Neural progenitor cell (in vitro differentiated cells): ENCODE data around the gene IL27RA.

ENCODE experiments used
- EZH2 ChIP-seq: fragments of 200-600 bp; sonication (generic); IDR thresholded peaks from 2 replicates; pipeline ENCODE4 v1.6.1; 2017; ENCODE audit warnings: antibody characterized with exemption, mild to moderate bottlenecking, moderate library complexity
- TF ChIP-seq, protein P1 (sequence below): fragments of 200-600 bp; sonication (generic); IDR thresholded peaks from 2 replicates; pipeline ENCODE4 v1.5.1; 2017; ENCODE audit warnings: antibody characterized with exemption, mild to moderate bottlenecking

DNA sequence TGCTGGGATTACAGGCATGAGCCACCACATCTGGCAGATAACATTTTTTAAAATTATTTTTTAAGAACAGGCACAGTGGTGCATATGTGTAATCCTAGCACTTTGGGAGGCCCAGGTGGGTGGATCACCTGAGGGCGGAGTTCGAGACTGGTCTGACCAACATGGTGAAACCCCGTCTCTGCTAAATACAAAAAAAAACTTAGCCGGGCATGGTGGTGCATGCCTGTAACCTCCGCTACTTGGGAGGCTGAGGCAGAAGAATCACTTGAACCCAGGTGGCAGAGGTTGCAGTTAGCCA, 30.9 kb downstream of the IL27RA start:
- no peak for TF ChIP-seq EZH2
- TF ChIP-seq, protein P1, sequence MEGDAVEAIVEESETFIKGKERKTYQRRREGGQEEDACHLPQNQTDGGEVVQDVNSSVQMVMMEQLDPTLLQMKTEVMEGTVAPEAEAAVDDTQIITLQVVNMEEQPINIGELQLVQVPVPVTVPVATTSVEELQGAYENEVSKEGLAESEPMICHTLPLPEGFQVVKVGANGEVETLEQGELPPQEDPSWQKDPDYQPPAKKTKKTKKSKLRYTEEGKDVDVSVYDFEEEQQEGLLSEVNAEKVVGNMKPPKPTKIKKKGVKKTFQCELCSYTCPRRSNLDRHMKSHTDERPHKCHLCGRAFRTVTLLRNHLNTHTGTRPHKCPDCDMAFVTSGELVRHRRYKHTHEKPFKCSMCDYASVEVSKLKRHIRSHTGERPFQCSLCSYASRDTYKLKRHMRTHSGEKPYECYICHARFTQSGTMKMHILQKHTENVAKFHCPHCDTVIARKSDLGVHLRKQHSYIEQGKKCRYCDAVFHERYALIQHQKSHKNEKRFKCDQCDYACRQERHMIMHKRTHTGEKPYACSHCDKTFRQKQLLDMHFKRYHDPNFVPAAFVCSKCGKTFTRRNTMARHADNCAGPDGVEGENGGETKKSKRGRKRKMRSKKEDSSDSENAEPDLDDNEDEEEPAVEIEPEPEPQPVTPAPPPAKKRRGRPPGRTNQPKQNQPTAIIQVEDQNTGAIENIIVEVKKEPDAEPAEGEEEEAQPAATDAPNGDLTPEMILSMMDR, result no peak
